GM19324 (cell line): Measurements from ENCODE around the gene FAXC.

ENCODE experiments used
- ATAC-seq: cut with Tn5 transposase; IDR thresholded peaks from one replicate; pipeline ENCODE4 v1.9.1; 2021; ENCODE audit warnings: mild to moderate bottlenecking, moderate library complexity; ENCODE audit not compliant: unreplicated experiment, low FRiP score

The FAXC gene

GRCh38 chr6:99349171-99350141 lies at the start of gene FAXC:
Gene FAXC (minus strand): TSS chr6:99349674. CDS start chr6:99349372, 302 bp downstream.
- ATAC-seq, result peak; percentile 60

GRCh38 chr6:99397287-99397686 lies 47.8 kb upstream of the FAXC start:
- no peak for ATAC-seq

DNA sequence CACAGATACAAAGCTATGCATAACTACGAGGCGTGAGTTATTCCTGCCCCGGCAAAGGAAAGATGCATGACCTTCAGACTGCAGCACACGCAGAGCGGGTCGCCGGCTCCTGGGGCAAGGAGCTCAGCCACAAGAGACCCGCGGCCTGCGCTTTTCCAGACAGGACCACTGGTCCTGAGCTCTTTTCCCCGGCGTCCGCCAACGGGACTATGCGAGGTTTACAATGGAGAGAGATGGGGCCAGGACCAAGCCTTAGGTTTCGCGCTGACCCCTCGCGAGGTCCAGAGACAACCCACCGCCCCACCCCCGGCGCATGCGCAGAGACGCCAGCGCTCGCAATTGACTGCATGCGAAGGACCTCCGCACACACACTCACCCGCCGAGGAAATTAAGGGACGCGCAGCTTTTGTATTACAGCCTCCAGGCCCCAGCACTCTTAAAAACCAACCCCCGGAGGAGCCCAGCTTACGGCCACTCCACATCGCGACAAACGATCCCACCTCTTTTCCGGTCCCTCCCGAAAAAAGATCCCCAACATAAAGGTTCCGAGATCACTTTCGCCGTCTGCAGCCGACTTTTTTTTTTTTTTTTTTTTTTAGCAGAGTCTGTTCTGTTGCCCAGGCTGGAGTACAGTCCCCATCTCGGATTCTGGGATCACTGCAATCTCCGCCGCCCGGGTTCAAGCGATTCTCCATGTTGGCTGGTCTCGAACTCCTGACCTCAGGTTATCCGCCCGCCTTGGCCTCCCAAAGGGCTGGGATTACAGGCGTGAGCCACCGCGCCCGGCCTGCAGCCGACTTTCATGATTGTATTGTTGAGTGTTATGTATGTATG lies 44.4 kb upstream of the FAXC start, which contains the start of gene COQ3:
COQ3 (minus strand) TSS at position 498 of the 834 bp plus-strand sequence; CDS start at position 482, 16 bp downstream.
- ATAC-seq, result peak; percentile 72

GRCh38 chr6:99393366-99393697 lies 43.9 kb upstream of the FAXC start:
- peak; percentile 28 for ATAC-seq

DNA sequence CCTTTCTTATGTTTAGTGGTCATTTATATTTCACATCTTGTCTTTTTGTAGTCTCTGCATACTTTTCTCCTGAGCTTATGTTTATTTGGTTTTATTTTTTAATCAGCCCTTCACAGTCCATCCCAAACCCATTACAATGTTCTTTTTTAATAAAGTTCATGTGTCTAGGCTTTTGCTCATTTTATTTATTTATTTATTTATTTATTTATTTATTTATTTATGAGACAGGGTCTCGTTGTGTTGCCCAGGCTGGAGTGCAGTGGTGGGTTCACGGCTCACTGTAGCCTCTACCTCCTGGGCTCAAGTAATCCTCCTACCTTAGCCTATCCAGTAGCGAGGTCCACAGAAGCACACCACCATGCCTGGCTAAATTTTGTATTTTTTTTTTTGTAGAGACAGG lies 41.4 kb upstream of the FAXC start:
- ATAC-seq, result no peak

DNA sequence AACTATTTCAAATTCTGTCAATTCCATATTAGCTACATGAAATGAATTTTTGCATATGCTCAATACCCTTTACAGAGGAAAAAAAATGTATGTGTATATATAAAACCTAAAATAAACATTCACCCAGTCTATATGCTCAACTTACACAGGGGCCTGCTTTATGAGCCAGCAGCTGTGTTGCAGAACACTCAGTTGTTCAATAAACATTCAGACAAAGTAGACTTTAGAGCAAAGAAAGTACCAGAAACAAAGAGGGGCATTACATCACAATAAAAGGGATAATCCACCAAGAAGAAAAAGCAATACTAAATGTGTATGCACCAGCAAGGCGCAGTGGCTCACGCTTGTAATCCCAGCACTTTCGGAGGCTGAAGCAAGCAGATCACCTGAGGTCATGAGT lies 35.0 kb upstream of the FAXC start:
- no peak for ATAC-seq

GRCh38 chr6:99378636-99379035 lies 29.2 kb upstream of the FAXC start:
- ATAC-seq, result no peak

DNA sequence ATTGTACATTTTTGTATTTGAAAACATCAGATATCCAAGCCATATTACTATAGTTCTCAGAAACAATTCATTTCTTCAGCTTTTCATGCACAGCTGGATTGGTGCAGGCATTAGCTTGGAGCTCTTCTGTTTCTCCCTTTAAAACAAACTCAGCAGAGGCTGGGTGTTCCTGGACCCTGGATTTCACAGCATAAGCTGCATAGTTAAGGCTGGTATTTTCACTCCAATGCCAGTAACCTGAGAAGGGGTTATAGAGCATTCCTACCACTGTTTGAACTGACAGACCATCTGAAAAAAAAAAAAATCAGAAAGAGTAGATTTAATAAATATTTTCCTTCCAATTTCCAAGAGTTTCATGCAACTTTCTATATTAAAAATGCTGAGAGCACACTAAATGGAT lies 20.1 kb upstream of the FAXC start:
- no peak for ATAC-seq

GRCh38 chr6:99366852-99367251 lies 17.4 kb upstream of the FAXC start:
- ATAC-seq, result no peak

- ATAC-seq, result no peak
Measured at GRCh38 chr6:99364026-99364425, 14.6 kb upstream of the FAXC start.

DNA sequence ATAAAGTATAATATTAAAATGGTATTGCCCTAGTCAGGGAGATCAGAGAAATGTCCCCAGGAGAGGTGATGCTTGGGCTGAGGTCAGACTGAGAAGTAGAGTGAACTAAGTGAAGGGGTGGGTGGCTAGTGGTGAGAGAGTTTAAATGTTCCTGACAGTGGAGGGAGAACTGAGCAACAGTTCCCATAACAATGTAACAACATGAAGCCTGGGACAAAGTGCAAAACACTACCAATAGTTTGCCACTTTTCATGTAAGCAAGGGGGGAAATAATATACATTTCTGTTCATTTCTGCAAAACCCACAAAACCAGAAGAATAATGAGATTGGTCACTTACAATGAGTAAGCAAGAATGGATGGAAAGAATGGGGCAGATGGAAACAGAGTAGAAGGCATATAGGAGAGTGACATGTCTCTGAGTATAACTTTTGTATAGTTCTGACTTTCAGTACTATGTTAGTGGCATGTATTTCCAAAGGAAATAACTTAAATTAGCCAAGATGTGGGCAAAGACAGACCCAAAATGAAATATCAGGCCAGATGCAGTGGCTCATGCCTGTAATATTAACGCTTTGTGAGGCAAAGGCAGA lies 13.3 kb upstream of the FAXC start:
- no peak for ATAC-seq

GRCh38 chr6:99359800-99360199 lies 10.3 kb upstream of the FAXC start:
- no peak for ATAC-seq

DNA sequence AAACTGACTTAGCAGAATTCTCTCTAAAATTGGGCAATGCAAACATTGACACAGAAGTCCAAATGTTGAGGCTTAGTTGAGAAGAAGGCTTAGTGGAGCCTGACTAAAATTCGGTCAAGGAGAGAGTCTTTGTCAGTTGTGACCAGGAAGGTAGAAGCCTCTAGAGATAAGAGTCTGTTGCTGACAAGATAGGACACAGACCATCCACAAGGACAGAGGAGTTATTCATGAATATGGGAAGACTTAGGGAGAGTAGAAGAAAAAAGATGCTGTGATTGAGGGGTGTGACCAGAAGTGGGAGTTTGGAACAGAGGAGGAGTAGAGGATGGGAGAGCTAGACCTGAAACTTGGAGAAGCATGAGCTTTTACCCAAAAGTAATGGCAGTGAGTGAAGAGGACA lies 7.2 kb upstream of the FAXC start:
- ATAC-seq, result no peak

DNA sequence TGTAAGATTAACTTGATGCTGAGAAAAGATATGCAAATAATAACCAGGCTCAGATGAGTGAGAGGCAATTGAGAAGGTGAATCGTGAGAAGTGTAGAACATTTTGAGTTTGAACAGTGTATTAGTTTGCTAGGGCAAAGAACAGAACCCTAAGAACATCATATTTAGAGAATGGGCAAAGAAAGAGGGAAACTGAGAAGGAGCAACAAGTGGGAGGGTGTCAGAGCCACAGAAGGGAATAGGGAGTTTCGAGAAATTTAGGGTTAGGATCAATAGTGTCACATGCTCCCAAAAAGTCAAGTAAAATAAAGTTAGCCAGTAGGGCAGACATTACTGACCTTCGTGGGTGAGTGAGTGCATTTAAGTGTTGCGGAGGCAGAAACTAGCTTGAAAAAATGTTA lies 5.5 kb upstream of the FAXC start:
- no peak for ATAC-seq

GRCh38 chr6:99353126-99353525 lies 3.7 kb upstream of the FAXC start:
- no peak for ATAC-seq

GRCh38 chr6:99350573-99350972 lies 1.1 kb upstream of the FAXC start:
- ATAC-seq, result no peak

GRCh38 chr6:99348288-99349170 lies 945 bp downstream of the FAXC start:
- ATAC-seq, result no peak

DNA sequence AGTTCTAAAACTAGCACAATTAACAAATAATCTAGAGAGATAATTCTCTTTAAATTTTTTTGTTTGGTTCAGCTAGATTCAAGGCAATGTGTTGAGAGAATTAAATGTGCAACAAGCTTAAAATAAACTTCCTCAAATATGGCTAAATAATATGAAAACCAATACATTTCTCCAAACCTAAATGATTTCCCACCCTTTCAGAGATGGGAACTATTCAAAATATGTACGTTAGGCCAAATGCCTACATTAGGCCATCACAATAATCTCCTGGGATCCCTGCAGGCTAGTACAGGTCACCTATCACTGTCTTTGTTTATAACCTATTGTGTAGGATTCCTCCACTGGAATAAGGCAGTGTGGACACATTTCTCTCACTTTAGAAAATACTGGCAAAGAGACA lies 1.7 kb downstream of the FAXC start:
- ATAC-seq, result no peak

DNA sequence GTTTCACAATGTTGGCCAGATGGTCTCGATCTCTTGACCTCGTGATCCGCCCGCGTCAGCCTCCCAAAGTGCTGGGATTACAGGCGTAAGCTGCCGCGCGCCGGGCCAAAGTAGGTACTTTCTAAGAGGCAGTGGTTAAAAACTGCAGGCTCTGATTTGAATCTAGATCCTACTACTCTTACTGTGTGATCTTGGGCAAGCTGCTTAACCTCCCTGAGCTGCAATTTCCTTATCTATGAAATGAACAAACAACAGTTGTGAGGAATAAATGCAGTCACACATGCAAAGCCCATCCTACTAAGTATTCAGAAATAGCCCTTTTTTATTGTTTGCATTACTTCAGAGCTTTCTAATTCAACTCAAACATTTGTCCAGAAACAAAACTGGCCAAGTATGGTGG lies 2.9 kb downstream of the FAXC start:
- ATAC-seq, result no peak

DNA sequence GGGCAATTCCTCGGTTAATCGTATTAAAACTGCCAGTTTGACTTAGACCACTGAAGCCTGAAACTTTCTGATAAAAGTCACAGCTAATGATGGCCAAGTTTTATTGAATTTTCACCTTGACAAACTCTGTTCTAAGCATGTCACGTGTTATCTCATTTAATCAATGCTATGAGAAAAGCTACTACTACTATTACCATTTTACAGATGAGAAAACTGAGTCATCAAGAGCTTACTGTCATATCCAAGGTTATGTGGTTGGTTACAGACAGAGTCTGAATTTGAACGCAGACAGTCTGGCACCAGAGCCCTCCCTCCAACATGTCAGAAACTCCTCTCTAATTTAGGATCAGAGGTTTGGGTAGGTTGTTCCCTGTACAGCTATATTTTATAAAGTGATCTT lies 4.3 kb downstream of the FAXC start:
- no peak for ATAC-seq
